Thoracic aorta (tissue), 2 donors: ENCODE results near the gene SNX14. TPM values are rescaled to one million over a fixed set of nuclear protein-coding genes. Genes with fewer than 3 reads are reported as not detected.
A peak's percentile ranks its signal among the peaks of the same experiment; 100 is the strongest.
"Not testable (repeated sequence)": the region's sequence is repeated elsewhere in the genome, so short reads cannot be mapped to it uniquely, and the experiment has no call there.

ENCODE experiments used
- ATAC-seq: fragments of 150-250 bp; one replicate; pipeline ENCODE4 v1.8.0; 2017; ENCODE audit warnings: low read depth; ENCODE audit not compliant: insufficient number of reproducible peaks, low FRiP score
- DNase-seq: peaks from one replicate; pipeline ENCODE4 v3.0.0-alpha.2; 2020; ENCODE audit warnings: low spot score
- H3K27ac ChIP-seq, 2 donors: fragments of 200-600 bp; sonication (generic); 1 replicate in 1 of 2; 2 replicates in 1 of 2; pipeline ENCODE4 v1.5.1; 2016; ENCODE audit warnings: mild to moderate bottlenecking in 2 of 2, moderate library complexity in 2 of 2
- H3K27me3 ChIP-seq: fragments of 200-600 bp; sonication (generic); replicated peaks from 2 replicates; pipeline ENCODE4 v1.6.0; 2016; ENCODE audit warnings: mild to moderate bottlenecking; ENCODE audit not compliant: insufficient read depth
- H3K36me3 ChIP-seq: fragments of 200-600 bp; sonication (generic); one replicate; pipeline ENCODE4 v1.5.1; 2016
- H3K4me1 ChIP-seq, 2 donors: fragments of 200-600 bp; sonication (generic); 1 replicate in 1 of 2; 2 replicates in 1 of 2; pipeline versions ENCODE4 v1.5.1 to v1.6.0; 2016; ENCODE audit warnings: low read depth in 2 of 2, mild to moderate bottlenecking in 1 of 2; ENCODE audit not compliant: control insufficient read depth in 1 of 2
- H3K4me3 ChIP-seq: fragments of 200-600 bp; sonication (generic); 2 replicates; pipeline ENCODE4 v1.5.1; 2016; ENCODE audit warnings: mild to moderate bottlenecking
- H3K9me3 ChIP-seq: fragments of 200-600 bp; sonication (generic); 2 replicates; pipeline ENCODE4 v1.5.1; 2016
- total RNA-seq, 2 donors: library from RNA; depleted of rRNA; stranded (reverse); fragments of >200 nt; gene quantifications; one replicate each; pipeline versions ENCODE4 v1.1.0 to v1.2.3, GENCODE V29; 2016
- TF ChIP-seq, protein P1 (sequence below): fragments of 200-600 bp; sonication (generic); IDR thresholded peaks from one replicate; pipeline ENCODE4 v1.5.1; 2019; ENCODE audit warnings: antibody characterized with exemption

Gene SNX14
- total RNA-seq, 2 donors from 2014 or later = 66.5 to 131 TPM

DNA sequence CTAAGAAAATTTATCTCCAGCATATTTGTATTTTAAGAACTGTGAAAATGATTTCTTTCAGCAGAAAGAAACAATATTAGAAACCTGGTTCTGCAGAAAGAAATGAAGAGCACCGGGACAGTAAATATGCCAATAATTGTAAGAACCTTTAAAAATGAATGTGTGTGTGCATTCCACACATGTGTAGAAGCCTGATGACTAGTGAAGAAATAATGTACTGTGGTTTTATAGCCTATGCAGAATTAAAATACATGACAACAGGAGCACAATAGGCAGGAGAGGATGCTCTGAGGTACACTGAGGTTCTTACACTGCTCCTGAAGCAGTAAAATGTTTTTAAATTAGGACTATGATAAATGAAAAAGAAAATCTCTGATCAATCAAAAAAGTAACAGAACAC lies 48.9 kb downstream of the SNX14 start:
- no peak for ATAC-seq
- no peaks in the 10 kb centered on the region for H3K36me3 ChIP-seq
- TF ChIP-seq, protein P1, sequence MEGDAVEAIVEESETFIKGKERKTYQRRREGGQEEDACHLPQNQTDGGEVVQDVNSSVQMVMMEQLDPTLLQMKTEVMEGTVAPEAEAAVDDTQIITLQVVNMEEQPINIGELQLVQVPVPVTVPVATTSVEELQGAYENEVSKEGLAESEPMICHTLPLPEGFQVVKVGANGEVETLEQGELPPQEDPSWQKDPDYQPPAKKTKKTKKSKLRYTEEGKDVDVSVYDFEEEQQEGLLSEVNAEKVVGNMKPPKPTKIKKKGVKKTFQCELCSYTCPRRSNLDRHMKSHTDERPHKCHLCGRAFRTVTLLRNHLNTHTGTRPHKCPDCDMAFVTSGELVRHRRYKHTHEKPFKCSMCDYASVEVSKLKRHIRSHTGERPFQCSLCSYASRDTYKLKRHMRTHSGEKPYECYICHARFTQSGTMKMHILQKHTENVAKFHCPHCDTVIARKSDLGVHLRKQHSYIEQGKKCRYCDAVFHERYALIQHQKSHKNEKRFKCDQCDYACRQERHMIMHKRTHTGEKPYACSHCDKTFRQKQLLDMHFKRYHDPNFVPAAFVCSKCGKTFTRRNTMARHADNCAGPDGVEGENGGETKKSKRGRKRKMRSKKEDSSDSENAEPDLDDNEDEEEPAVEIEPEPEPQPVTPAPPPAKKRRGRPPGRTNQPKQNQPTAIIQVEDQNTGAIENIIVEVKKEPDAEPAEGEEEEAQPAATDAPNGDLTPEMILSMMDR = no peak

DNA sequence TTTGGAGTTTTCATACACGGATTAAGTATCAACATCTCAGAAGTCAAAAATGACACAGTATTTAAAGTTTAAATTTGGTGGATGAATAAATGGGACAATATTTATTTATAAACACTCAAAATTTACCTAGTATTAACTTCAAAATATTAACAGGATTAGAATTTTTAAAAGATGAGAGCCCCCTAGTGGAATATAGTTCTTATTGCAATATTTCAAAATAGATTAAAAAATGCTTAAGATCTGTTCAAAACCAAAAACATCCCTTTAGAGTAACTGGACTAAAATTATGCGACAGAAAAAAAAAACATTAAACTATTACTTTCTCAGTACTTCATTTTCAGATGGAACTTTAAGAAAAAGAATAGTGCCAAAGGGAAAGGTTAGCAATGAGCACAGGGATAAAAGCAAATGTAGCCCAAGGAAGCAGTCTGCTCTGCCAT lies 56.6 kb downstream of the SNX14 start:
- peaks cover 15 to 21% of the 10 kb centered on the region in 2 donors for H3K4me1 ChIP-seq
- no peaks in the 10 kb centered on the region for H3K27me3 ChIP-seq
- DNase-seq = no peak
- H3K27ac ChIP-seq = peak overlapping the region in 1 of 2 donors; percentile 48
- H3K9me3 ChIP-seq = no peaks in the 10 kb centered on the region
- TF ChIP-seq, protein P1 = peak; percentile 61
- H3K36me3 ChIP-seq = peaks cover 9% of the 10 kb centered on the region
- no peak for ATAC-seq
- no peak overlapping the region for H3K4me3 ChIP-seq

More for the DNA sequence above, 48.9 kb downstream of the SNX14 start:
- Histone ChIP-seq H3K4me3 (no peak overlapping the region), H3K4me1 (no peaks in the 10 kb centered on the region), H3K9me3 (no peaks in the 10 kb centered on the region), H3K27ac (no peak overlapping the region), H3K27me3 (no peaks in the 10 kb centered on the region)
- no peak for DNase-seq

DNA sequence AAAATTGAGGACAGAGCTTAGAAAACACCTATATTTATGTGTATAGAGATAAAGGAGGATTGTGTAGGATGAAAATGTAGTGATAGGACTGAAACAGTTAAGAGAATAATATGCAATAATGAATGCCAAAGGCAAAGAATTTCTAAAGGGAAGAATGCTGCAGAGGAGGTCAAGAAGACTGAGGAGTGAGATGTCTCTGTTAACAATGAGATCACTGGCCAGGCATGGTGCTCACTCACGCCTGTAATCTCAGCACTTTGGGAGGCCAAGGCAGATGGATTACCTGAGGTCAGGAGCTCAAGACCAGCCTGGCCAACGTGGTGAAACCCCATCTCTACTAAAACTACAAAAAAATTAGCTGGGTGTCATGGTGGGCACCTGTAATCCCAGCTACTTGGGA lies 69.4 kb downstream of the SNX14 start:
- DNase-seq, H3K9me3 ChIP-seq, H3K4me1 ChIP-seq, H3K27me3 ChIP-seq, ATAC-seq, H3K27ac ChIP-seq, H3K4me3 ChIP-seq, H3K36me3 ChIP-seq: not testable (repeated sequence)

DNA sequence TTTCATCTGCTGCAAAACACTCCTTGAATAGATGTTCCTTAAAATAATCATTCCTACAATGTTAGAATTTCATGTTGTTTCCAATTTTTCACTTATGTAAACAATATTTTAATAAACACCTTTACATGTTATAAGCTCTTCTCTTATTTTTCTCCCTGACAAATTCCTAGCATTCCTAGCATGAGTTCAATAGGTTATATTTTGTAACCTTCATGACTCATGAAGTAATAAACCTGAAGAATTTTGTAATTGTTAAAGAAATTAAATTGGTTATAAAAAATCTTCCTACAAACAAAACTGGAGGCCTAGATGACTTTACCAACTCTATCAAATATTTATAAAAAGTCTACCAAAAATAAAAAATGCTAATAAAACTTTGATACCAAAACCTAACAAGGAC lies 77.5 kb downstream of the SNX14 start:
- Histone ChIP-seq H3K4me1 (no peaks in the 10 kb centered on the region), H3K4me3 (no peak overlapping the region), H3K9me3 (no peaks in the 10 kb centered on the region), H3K36me3 (peaks cover 22% of the 10 kb centered on the region), H3K27me3 (no peaks in the 10 kb centered on the region), H3K27ac (no peak overlapping the region)
- TF ChIP-seq, protein P1 = no peak
- DNase-seq (no peak), ATAC-seq (no peak)

DNA sequence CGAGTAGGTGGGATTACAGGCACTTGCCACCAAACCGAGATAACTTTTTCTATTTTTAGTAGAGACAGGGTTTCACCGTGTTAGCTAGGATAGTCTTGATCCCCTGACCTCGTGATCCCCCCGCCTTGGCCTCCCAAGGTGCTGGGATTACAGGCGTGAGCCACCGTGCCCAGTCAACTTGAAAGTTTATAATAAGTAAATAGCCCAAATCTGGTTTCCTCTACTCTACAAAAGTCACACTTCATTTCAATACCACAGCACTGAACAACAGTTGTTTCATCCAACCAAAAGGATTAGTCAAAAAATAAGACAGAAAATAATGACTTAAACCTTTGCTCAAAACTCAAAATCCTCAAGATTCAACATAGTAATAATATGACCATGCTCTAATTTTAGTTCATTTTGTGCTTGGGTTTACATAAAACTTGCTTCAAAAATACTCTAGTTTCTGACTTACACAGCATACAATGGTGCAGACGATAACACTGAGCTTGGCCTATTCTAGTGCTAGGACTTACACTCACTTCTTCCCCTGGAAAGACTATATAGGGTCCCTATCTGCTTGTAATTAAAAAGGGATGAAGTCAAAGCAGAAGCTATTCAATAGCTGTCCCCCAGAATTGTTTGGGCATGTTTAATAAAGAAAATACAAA lies 87.1 kb downstream of the SNX14 start:
- DNase-seq = no peak
- H3K4me3 ChIP-seq = no peak overlapping the region
- no peaks in the 10 kb centered on the region for H3K27me3 ChIP-seq
- H3K27ac ChIP-seq = no peak overlapping the region
- peaks cover 16% of the 10 kb centered on the region for H3K36me3 ChIP-seq
- no peaks in the 10 kb centered on the region for H3K9me3 ChIP-seq
- ATAC-seq = no peak
- TF ChIP-seq, protein P1 = no peak
- H3K4me1 ChIP-seq = no peaks in the 10 kb centered on the region
